ENCODE results near the gene ZNF362.

GRCh38 chr1:33221385-33221758 is 34.9 kb upstream of the ZNF362 start:
- TF ChIP-seq CTCF (IDR thresholded peaks at IDR 0.05 in 2 of 3, conservative IDR thresholded peaks at IDR 0.05 in 1 of 3; ENCODE audit: borderline replicate concordance in 1 of 3, insufficient read depth in 1 of 3, low read depth in 2 of 3, low read length in 2 of 3) (no peak), POLR2A (IDR thresholded peaks at IDR 0.05; ENCODE audit: borderline replicate concordance, extremely low read depth, insufficient read depth, insufficient read length) (no peak), SRF (IDR thresholded peaks at IDR 0.05; ENCODE audit: low read depth) (no peak), EZH2 (IDR thresholded peaks at IDR 0.05) (no peak)

Measured in HCT116 (cell line).